GM19397 (cell line): ENCODE data around the gene GTF3C5.
"Not testable (repeated sequence)": the region's sequence is repeated elsewhere in the genome, so short reads cannot be mapped to it uniquely, and the experiment has no call there.

ENCODE experiments used
- ATAC-seq: cut with Tn5 transposase; IDR thresholded peaks from one replicate; pipeline ENCODE4 v1.9.1; 2021; ENCODE audit warnings: mild to moderate bottlenecking, moderate library complexity; ENCODE audit not compliant: unreplicated experiment

Gene GTF3C5

DNA sequence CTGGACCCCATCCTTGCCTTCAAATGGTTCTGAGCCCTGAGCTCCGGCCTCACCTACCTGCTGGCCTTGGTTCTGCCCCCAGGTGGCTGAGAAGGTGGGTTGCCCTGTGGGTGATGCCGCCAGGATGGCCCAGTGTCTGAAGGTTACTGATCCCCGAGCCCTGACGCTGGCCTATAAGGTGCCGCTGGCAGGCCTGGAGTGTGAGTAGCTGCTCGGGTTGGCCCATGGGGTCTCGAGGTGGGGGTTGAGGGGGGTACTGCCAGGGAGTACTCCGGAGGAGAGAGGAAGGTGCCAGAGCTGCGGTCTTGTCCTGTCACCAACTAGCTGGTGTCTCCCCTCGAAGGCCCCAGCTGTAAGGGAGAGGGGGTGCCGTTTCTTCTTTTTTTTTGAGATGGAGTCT lies 36.2 kb downstream of the GTF3C5 start:
- ATAC-seq = no peak

DNA sequence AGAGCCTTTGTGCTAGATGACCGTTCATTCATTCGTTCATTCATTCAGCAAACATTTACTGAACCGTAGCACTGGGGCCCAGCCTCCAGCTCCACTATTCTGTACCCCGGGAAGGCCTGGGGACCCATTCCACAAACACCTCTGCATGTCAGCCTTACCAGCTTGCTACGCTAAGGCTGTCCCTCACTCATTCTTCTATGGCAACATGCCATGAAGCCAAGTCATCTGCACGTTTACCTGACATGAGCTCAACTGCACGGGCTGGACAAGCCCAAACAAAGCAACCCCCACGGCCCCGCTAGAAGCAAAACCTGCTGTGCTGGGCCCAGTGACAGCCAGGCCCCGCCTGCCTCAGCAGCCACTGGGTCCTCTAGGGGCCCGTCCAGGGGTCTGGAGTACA lies 37.0 kb downstream of the GTF3C5 start:
- ATAC-seq = no peak

DNA sequence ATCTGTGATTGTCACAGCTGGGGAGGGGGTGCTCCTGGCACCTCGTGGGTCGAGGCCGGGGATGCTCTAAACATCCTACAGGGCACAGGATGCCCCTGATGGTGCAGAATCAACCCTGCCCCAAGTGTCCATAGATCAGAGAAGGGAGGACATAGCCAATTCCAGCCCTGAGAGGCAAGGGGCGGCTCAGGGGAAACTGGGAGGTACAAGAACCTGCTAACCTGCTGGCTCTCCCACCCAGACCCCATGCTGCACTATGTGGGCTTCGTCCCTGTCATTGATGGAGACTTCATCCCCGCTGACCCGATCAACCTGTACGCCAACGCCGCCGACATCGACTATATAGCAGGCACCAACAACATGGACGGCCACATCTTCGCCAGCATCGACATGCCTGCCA lies 37.6 kb downstream of the GTF3C5 start:
- ATAC-seq = not testable (repeated sequence)

DNA sequence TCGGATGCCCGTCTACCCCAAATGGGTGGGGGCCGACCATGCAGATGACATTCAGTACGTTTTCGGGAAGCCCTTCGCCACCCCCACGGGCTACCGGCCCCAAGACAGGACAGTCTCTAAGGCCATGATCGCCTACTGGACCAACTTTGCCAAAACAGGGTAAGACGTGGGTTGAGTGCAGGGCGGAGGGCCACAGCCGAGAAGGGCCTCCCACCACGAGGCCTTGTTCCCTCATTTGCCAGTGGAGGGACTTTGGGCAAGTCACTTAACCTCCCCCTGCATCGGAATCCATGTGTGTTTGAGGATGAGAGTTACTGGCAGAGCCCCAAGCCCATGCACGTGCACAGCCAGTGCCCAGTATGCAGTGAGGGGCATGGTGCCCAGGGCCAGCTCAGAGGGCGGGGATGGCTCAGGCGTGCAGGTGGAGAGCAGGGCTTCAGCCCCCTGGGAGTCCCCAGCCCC lies 39.7 kb downstream of the GTF3C5 start:
- not testable (repeated sequence) for ATAC-seq

DNA sequence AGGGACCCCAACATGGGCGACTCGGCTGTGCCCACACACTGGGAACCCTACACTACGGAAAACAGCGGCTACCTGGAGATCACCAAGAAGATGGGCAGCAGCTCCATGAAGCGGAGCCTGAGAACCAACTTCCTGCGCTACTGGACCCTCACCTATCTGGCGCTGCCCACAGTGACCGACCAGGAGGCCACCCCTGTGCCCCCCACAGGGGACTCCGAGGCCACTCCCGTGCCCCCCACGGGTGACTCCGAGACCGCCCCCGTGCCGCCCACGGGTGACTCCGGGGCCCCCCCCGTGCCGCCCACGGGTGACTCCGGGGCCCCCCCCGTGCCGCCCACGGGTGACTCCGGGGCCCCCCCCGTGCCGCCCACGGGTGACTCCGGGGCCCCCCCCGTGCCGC lies 40.2 kb downstream of the GTF3C5 start:
- ATAC-seq = not testable (repeated sequence)

DNA sequence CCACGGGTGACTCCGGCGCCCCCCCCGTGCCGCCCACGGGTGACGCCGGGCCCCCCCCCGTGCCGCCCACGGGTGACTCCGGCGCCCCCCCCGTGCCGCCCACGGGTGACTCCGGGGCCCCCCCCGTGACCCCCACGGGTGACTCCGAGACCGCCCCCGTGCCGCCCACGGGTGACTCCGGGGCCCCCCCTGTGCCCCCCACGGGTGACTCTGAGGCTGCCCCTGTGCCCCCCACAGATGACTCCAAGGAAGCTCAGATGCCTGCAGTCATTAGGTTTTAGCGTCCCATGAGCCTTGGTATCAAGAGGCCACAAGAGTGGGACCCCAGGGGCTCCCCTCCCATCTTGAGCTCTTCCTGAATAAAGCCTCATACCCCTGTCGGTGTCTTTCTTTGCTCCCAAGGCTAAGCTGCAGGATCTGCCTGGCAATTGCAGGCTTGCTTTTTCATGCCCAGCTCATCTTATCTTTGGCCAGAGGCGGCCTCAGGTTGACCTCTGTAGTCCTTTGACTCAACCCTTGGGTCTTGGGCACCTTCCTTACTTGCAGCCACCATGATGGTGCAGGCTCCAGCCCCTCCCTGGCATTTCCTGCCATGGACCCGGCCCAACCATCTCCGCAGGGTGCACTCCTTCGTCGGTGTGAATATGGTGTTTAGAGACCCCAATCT lies 40.8 kb downstream of the GTF3C5 start:
- ATAC-seq = no peak

DNA sequence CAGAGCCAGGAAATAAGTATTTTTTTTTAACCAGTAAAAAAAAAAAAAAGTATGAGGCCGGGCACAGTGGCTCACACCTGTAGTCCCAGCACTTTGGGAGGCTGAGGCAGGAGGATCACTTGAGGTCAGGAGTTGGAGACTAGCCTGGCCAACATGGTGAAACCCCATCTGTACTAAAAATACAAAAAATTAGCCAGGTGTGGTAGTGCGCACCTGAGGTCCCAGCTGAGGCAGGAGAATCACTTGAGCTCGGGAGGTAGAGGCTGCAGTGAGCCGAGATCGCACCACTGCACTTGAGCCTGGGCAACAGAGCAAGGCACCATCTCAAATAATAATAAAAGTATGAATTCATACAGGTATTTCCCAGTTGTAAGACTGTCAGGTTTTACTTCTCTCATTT lies 41.4 kb downstream of the GTF3C5 start:
- ATAC-seq = not testable (repeated sequence)

DNA sequence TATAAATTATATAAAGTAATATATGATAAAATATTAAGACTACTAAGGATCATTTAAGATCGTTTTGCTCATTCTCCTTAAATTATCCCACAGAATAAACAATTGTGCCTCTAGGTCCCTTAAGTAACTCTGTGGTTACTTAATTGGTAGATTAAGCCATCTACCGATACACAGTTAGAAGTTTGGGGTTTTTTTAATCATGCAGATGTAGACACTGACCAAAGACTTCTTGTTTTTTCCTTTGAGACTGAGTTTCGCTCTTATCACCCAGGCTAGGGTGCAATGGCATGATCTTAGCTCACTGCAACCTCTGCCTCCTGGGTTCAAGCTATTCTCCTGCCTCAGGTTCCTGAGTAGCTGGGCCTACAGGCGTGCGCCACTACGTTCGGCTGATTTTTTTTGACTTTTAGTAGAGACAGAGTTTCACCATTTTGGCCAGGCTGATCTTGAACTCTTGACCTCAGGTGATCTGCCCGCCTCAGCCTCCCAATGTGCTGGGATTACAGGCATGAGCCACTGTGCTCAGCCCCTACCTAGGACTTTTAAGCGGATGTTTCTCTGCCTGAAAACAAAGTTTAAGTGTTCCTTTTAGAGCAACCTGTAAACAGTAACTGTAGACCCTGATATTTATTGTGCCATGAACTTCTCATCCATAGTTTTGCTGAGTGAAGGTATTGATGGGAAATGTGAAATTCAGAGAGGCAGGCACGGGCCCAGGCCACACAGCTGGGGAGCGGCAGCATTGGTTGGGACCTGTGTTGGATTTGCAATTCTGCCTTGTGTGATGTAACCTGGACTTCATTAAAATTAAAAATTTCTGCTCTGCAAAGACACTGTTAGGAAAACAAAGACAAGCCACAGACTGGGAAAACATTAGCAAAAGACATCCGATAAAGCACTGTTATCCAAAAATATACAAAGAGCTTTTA lies 42.6 kb downstream of the GTF3C5 start:
- no peak for ATAC-seq

DNA sequence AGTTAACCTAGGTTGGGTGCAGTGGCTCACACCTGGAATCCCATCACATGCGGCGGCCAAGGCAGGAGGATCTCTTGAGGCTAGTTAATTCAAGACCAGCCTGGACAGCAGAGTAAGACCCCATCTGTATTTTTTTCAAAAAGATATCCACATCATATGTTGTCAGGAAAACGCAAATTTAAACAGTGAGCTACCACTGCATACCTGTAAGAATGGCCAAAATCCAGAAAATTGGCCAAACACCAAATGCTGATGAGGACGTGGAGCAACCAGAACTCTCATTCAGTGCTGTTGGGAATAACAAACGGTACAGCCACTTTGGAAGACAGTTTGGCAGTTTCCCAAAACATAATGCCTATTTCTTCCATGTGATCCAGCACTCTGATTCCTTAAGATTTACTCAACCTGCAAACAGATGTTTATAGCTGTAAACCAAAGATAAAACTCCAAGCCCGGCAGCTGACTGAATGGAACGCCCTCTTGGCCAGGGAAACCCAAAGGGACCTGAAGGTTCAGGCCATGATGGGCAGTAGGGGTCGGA lies 43.4 kb downstream of the GTF3C5 start:
- ATAC-seq = no peak

DNA sequence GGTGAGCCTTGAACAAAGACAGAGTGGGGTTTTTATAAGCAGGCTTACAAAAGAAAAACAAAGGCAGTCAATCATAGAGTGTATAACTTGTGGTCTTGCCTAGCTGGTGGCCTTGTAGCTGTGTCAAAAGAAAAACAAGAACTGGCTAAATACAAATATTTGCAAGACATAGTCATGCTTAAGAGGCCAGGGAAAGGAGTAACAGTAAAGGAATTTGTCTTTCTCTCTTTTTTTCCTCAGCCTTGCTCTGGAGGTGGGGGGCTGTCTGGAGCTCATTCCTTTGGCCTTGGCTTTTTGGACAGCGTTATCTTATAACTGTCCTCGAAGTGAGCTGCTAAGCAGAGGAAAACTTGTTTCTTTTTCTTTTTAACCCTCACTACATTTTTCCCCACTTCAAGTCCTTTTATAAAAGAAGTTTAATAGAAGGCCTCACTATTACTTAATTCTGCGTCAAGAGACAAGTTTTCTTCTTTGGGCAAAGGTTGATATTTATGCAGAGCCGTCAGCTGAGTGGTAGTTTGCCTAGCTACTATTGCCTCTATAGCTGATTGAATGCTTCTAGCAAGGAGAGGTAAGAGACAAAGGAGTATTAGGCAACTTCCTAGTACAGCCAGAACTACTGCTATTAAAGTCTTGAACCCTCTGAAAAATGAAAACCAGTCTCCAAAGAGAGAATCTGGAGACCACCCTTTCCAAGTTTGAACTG lies 45.3 kb downstream of the GTF3C5 start:
- no peak for ATAC-seq

DNA sequence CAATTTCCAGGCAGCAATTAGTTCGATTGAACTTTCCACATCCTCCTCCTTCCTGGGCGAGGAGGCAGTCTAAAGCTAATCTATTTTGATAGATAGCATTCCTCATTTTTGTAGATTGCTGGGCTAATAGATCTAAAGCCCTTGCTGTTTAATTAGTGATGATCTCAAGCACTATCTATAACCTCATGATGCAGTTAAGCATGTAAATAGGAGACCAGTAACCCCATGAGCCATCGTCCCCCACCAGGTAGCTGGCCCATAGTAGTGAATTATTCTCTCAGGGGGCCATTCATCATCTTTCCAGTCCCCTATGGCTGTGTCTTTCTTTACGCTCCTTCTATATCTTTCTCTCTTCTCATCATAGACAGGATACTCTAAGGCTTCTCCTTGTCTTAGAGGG lies 45.9 kb downstream of the GTF3C5 start:
- no peak for ATAC-seq

DNA sequence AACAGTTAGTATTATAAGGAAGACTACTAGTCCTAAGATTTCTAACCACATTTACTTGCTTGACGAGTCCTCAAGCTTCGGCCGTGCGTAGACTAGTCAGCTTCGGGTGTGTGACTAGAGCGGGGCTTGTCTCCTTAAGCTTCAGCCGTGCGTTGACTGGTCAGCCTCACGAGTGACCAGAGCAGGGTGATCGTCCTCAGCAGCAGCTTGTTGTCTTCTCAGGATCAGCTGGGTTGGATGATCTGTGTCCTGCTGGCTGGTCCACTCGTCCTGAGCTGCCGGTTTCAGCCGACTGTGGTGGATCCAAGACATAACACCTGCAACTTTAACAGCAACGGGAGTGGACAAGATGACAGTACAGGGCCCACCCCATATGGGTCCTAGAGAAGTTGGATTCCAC lies 47.7 kb downstream of the GTF3C5 start:
- ATAC-seq = no peak

DNA sequence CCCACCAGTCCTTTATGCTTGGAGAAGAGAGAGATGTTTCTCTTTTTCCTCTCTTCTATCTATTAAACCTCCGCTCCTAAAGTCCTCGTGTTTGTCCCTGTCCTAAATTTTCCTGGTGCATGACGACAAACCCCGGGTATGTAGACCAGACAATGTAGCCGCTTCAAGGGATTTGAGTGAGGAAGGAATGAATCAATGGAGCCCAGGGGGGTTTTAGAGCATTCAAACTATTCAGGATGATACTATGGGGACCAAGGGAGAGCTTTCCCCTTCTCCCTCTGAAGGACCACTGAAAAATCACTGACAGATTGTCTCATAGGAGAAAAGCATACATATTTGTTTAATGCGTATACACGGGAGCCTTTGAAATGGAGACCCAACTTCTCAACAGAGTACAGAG lies 49.4 kb downstream of the GTF3C5 start:
- no peak for ATAC-seq

DNA sequence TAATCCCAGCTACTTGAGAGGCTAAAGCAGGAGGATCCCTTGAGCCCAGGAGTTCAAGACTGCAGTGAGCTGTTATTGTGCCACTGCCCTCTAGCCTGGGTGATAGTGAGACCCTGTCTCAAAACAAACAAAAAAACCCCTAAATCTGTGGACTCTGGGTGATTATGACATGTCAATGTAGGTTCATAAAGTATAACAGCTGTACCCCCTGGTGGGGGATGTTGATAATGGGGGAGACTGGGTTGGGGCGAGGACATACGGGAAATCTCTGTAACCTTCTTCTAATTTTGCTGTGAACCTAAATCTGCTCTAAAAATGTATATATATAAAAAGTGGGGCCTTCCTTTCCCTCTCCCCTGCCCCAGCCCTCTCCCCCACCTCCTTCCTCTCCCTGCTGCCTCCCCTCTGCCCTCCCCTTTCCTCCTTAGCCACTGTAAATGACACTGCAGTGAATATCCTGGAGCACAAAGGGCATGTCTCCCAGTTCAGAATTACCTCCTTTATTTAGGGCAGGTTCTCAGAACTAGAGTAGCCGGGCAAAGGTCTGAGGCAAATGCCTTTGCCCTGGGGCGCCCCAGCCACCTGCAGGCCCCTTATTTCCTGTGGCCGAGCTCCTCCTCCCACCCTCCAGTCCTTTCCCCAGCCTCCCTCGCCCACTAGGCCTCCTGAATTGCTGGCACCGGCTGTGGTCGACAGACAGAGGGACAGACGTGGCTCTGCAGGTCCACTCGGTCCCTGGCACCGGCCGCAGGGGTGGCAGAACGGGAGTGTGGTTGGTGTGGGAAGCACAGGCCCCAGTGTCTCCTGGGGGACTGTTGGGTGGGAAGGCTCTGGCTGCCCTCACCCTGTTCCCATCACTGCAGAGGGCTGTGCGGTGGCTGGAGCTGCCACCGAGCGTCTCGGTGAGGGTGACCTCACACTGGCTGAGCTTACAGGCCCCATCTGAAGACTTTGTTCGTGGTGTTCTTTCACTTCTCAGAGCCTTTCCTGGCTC lies 50.3 kb downstream of the GTF3C5 start:
- ATAC-seq = not testable (repeated sequence)

DNA sequence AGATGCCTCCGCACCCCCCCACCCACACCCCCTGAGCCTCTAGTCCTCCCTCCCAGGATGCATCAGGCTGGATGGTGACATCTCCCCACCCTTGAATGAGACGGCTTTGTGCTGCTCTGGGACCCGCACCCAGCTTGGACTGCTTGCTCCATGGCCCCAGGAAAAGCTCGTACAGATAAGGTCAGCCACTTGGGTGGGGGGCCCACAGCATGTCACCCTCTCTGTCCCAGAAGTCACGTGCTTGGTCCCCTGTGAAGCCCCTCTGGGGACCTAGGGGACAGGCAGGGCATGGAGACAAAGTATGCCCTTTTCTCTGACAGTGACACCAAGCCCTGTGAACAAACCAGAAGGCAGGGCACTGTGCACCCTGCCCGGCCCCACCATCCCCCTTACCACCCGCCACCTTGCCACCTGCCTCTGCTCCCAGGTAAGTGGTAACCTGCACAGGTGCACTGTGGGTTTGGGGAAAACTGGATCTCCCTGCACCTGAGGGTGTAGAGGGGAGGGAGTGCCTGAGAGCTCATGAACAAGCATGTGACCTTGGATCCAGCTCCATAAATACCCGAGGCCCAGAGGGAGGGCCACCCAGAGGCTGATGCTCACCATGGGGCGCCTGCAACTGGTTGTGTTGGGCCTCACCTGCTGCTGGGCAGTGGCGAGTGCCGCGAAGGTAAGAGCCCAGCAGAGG lies 51.3 kb downstream of the GTF3C5 start:
- ATAC-seq = not testable (repeated sequence)

DNA sequence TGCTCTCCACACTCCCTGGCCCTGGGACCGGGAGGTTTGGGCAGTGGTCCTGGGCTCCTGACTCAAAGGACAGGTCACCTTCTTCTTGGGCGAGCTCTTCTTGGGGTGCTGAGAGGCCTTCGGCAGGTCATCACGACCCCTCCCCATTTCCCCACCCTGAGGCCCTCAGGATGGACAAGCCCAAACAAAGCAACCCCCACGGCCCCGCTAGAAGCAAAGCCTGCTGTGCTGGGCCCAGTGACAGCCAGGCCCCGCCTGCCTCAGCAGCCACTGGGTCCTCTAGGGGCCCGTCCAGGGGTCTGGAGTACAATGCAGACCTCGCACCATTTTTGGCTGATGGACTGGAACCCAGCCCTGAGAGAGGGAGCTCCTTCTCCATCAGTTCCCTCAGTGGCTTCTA lies 52.9 kb downstream of the GTF3C5 start:
- not testable (repeated sequence) for ATAC-seq

DNA sequence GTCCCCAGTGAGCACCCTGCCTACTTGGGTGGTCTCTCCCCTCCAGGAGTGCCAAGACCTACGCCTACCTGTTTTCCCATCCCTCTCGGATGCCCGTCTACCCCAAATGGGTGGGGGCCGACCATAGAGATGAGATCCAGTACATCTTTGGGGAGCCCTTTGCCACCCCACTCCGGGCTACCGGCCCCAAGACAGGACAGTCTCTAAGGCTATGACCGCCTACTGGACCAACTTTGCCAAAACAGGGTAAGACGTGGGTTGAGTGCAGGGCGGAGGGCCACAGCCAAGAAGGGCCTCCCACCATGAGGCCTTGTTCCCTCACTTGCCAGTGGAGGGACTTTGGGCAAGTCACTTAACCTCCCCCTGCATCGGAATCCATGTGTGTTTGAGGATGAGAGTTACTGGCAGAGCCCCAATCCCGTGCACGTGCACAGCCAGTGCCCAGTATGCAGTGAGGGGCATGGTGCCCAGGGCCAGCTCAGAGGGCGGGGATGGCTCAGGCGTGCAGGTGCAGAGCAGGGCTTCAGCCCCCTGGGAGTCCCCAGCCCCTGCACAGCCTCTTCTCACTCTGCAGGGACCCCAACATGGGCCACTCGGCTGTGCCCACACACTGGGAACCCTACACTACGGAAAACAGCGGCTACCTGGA lies 55.5 kb downstream of the GTF3C5 start:
- ATAC-seq = not testable (repeated sequence)

DNA sequence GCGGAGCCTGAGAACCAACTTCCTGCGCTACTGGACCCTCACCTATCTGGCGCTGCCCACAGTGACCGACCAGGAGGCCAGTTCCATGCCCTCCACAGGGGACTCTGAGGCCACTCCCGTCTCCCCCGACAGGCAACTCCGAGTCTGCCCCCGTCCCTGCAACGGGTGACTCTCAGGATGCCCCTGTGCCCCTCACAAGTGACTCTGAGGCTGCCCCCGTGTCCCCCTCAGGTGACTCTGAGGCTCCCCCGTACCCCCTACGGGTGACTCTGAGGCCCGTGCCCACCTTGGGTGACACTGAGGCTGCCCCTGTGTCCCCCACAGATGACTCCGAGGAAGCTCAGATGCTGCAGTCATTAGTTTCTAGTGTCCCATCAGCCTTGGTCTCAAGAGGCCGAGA lies 56.1 kb downstream of the GTF3C5 start:
- ATAC-seq = no peak
